Lower lobe of right lung (tissue), 2 donors: ENCODE measurements around the gene SLC6A9. TPM values are rescaled to one million over a fixed set of nuclear protein-coding genes. Genes with fewer than 3 reads are reported as not detected.

Experiments used
- ATAC-seq, 2 donors: fragments of 200-7000 bp; cut with Tn5 transposase; one replicate each; pipeline ENCODE4 v1.9.1; 2020 to 2022; ENCODE audit warnings: mild to moderate bottlenecking in 2 of 2, moderate library complexity in 2 of 2
- DNase-seq: peaks from one replicate; pipeline ENCODE4 v3.0.0-alpha.2; 2020
- H3K27ac ChIP-seq: fragments of 200-600 bp; one replicate; pipeline ENCODE4 v1.8.0; 2022
- H3K27me3 ChIP-seq: fragments of 200-600 bp; one replicate; pipeline ENCODE4 v1.8.0; 2022; ENCODE audit warnings: low read depth
- H3K36me3 ChIP-seq: fragments of 200-600 bp; one replicate; pipeline ENCODE4 v1.8.0; 2022; ENCODE audit warnings: mild to moderate bottlenecking
- H3K4me1 ChIP-seq: fragments of 200-600 bp; one replicate; pipeline ENCODE4 v1.8.0; 2022
- H3K4me3 ChIP-seq: fragments of 200-600 bp; one replicate; pipeline ENCODE4 v1.8.0; 2022; ENCODE audit warnings: mild to moderate bottlenecking
- H3K9me3 ChIP-seq: fragments of 200-600 bp; one replicate; pipeline ENCODE4 v1.8.0; 2022
- intact Hi-C: fragments of 100-400 bp; cut with DNase I; formaldehyde crosslinking; loops from one replicate; pipeline ENCODE4 v1.11.0; 2022
- total RNA-seq: library from RNA; stranded (reverse); fragmentation: NEBNext Ultra II Directional; extraction: Animal tissue kit (Norgen Biotek cat#: 25700); gene quantifications from one replicate; pipeline ENCODE4 v1.2.1, GENCODE V29; 2021
- TF ChIP-seq, protein P1 (sequence below): fragments of 200-600 bp; IDR thresholded peaks from one replicate; pipeline ENCODE4 v1.8.0; 2022; ENCODE audit warnings: antibody characterized with exemption, mild to moderate bottlenecking
- donor health status: DM: no; HTN: yes; CAD: no; lungs with severe emphysema.

SLC6A9 gene
- total RNA-seq, 1 donor from 2014 or later = 24.2 TPM

DNA sequence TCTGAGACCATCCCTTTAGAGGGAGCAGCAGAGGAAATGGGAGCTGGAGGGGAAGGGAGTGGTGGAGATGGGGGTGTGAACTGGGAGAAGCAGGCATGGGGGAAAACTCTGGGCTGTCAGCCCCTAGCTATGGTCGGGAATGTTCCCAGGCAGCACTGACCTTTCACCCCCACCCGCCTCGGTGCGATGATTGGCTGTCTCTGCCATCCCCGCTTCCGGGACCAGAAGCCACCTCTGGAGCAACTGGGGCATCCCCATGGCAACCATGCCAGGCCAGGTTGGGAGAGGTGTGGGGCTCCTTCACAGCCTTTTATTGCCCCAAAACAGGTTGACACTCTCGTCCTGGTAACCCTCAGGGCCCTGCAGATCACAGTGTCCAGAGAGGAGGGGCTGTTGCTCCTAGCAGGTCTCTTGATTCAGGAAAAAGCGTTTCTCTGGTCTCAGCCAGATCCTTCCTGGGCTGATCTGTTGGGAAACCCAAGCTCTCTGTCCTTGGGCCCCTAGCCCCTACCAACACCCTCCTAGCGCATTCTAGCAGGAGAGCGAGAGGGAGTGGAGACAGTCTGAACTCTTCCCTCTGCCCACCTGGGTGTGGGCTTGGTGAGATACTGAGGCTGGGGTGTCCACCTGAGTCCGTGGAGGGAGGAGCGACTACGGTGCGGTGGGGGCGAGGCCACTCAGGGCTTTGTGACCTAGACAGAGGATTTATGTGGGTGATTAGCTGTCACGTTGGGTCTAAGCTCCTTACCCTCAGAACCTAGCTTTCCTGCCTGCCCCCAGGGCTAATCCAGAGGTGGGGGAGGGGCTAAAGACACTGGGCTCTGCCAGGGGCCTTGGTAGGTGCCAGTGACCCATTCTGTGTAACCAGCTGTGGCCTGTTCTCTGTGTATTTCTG lies 12.2 kb upstream of the SLC6A9 start:
- TF ChIP-seq, protein P1, sequence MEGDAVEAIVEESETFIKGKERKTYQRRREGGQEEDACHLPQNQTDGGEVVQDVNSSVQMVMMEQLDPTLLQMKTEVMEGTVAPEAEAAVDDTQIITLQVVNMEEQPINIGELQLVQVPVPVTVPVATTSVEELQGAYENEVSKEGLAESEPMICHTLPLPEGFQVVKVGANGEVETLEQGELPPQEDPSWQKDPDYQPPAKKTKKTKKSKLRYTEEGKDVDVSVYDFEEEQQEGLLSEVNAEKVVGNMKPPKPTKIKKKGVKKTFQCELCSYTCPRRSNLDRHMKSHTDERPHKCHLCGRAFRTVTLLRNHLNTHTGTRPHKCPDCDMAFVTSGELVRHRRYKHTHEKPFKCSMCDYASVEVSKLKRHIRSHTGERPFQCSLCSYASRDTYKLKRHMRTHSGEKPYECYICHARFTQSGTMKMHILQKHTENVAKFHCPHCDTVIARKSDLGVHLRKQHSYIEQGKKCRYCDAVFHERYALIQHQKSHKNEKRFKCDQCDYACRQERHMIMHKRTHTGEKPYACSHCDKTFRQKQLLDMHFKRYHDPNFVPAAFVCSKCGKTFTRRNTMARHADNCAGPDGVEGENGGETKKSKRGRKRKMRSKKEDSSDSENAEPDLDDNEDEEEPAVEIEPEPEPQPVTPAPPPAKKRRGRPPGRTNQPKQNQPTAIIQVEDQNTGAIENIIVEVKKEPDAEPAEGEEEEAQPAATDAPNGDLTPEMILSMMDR = no peak
- Histone ChIP-seq H3K36me3 (no peaks in the 10 kb centered on the region), H3K4me3 (no peak overlapping the region), H3K4me1 (peaks cover 9% of the 10 kb centered on the region), H3K27ac (no peak overlapping the region), H3K27me3 (no peaks in the 10 kb centered on the region), H3K9me3 (no peaks in the 10 kb centered on the region)
- intact Hi-C loops = no loop called here
- DNase-seq (no peak), ATAC-seq (no peak)

DNA sequence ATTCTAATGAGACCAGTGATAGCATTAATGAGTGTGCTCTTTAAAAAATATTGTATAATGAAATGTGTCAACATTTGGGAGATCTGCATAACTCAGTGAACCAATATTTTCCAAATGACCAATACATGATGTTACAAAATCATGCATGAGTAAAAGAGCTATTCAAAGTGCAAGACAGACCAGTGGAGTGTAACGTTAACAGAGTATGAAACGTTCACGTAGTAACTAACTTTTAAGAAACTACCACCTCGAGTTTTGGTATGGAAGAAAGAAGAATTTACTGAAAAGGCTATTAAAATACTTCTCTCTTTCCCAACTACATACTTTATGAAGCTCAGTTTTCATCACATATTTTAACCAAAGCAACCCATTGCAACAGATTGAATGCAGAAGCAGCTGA lies 9.6 kb upstream of the SLC6A9 start:
- TF ChIP-seq, protein P1 = no peak

DNA sequence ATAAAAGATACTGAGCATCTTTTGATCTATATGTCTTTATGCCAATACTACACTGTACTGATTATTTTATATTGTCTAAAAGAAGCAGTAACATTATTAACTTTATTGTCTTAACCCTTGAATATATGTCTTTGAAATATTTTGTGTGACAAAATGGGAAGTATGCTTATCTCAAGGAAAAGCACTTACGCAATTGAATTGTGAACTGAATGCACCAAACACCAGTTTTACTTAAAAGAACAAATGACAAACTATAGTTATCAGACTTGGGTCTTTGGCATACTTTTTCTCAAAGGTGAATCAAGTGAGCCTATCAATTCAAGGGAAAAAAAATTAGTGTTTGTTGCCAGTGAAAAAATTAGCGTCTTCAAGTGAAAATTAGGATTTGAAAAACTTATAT lies 9.2 kb upstream of the SLC6A9 start:
- no peaks in the 10 kb centered on the region for H3K9me3 ChIP-seq
- H3K36me3 ChIP-seq = no peaks in the 10 kb centered on the region
- no peak for DNase-seq
- H3K27ac ChIP-seq = no peak overlapping the region
- H3K4me3 ChIP-seq = no peak overlapping the region
- H3K4me1 ChIP-seq = peaks cover 16% of the 10 kb centered on the region
- no peak for ATAC-seq
- H3K27me3 ChIP-seq = no peaks in the 10 kb centered on the region
- intact Hi-C loops = no loop called here
- TF ChIP-seq, protein P1 = no peak

More for the DNA sequence above, 9.6 kb upstream of the SLC6A9 start:
- peaks cover 12% of the 10 kb centered on the region for H3K4me1 ChIP-seq
- H3K27ac ChIP-seq = no peak overlapping the region
- no peak for ATAC-seq
- no peaks in the 10 kb centered on the region for H3K27me3 ChIP-seq
- H3K4me3 ChIP-seq = no peak overlapping the region
- no peaks in the 10 kb centered on the region for H3K9me3 ChIP-seq
- no peaks in the 10 kb centered on the region for H3K36me3 ChIP-seq
- intact Hi-C loops = no loop called here
- no peak for DNase-seq

DNA sequence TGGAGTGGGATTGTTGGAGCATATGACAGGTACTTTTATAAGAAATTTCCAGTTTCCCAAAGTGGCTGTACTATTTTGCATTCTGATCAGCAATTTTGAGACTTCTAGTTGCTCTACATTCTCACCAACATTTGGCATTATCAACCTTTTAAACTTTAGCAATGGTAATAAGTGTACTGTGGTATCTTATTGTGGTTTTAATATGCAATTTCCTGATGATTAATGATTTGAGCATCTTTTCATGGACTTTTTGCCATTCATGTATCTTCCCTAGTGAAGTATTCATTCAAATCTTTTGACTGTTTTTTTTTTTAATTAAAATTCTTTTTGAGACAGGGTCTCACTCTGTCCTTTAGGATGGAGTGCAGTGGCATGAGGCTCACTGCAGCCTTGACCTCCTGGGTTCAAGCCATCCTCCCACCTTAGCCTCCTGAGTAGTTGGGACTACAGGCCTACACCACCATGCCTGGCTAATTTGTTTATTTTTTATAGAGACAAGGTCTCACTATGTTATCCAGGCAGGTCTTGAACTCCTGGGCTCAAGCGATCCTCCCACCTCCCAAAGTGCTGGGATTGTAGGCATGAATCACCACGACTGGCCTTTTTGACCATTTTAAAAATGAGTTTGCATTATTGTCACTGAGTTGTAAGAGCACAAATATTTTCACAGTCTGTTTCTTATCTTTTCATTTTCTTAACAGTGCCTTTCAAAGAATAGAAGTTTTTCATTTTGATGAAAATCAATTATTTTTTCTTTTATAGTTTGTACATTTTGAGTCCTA lies 7.8 kb upstream of the SLC6A9 start:
- TF ChIP-seq, protein P1 = no peak
- intact Hi-C loops = no loop called here
- H3K4me3 ChIP-seq = no peak overlapping the region
- H3K27me3 ChIP-seq = no peaks in the 10 kb centered on the region
- no peaks in the 10 kb centered on the region for H3K36me3 ChIP-seq
- H3K9me3 ChIP-seq = no peaks in the 10 kb centered on the region
- ATAC-seq (no peak), DNase-seq (no peak)
- H3K4me1 ChIP-seq = peaks cover 18% of the 10 kb centered on the region
- no peak overlapping the region for H3K27ac ChIP-seq

DNA sequence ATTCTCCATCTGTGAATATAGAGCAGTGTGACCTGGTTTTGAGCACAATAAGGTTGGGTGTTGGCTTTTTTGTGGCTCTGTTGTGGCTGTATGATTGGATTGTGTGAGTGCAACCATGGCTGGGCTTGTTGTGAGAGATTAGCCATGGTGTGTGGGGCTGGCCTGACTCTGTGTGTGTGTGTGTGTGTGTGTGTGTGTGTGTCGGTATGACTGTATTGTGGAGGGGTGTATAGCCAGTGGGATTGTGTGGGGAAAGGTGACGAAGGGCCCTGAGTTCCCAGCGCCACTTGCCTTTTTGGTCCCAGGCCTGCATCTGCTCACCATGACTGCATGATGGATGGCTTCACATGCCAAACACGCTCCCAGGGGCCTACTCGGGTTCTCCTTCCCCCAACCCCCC lies 5.9 kb upstream of the SLC6A9 start:
- TF ChIP-seq, protein P1 = no peak
- DNase-seq = no peak
- intact Hi-C loops = no loop called here

More for the DNA sequence above, 5.9 kb upstream of the SLC6A9 start:
- H3K4me1 ChIP-seq = peaks cover 25% of the 10 kb centered on the region
- no peaks in the 10 kb centered on the region for H3K9me3 ChIP-seq
- ATAC-seq = no peak
- H3K36me3 ChIP-seq = no peaks in the 10 kb centered on the region
- H3K27ac ChIP-seq = no peak overlapping the region
- H3K27me3 ChIP-seq = no peaks in the 10 kb centered on the region
- H3K4me3 ChIP-seq = no peak overlapping the region
